GM23338 (cell line): Measurements from ENCODE around the gene IL12A. TPM values are rescaled to one million over a fixed set of nuclear protein-coding genes. Genes with fewer than 3 reads are reported as not detected.

Source experiments
- ATAC-seq: fragments of 200-7000 bp; cut with Tn5 transposase; 3 replicates; pipeline ENCODE4 v1.9.1; 2020
- DNase-seq: peaks from one replicate; pipeline ENCODE4 v3.0.0-alpha.2; 2015; ENCODE audit warnings: low spot score
- H2AFZ ChIP-seq: fragments of 200-600 bp; sonication (generic); 2 replicates; pipeline ENCODE4 v1.8.0; 2016; ENCODE audit warnings: antibody characterized with exemption, mild to moderate bottlenecking, moderate library complexity
- H3F3A ChIP-seq: fragments of 200-600 bp; sonication (generic); replicated peaks from 2 replicates; pipeline ENCODE4 v1.8.0; 2017; ENCODE audit warnings: antibody characterized with exemption, mixed run types, low read depth
- H3K27ac ChIP-seq: fragments of 200-600 bp; sonication (generic); 2 replicates; pipeline ENCODE4 v1.6.1; 2016; ENCODE audit warnings: low read depth
- H3K27me3 ChIP-seq: fragments of 200-600 bp; sonication (generic); 2 replicates; pipeline ENCODE4 v1.8.0; 2016; ENCODE audit warnings: mild to moderate bottlenecking, mixed run types, moderate library complexity; ENCODE audit not compliant: insufficient read depth
- H3K36me3 ChIP-seq: fragments of 200-600 bp; sonication (generic); 2 replicates; pipeline ENCODE4 v1.8.0; 2016; ENCODE audit warnings: mild to moderate bottlenecking; ENCODE audit not compliant: insufficient read depth
- H3K4me1 ChIP-seq: fragments of 200-600 bp; sonication (generic); 2 replicates; pipeline ENCODE4 v1.8.0; 2016; ENCODE audit warnings: mild to moderate bottlenecking, moderate library complexity; ENCODE audit not compliant: insufficient read depth
- H3K4me2 ChIP-seq: fragments of 200-600 bp; sonication (generic); 2 replicates; pipeline ENCODE4 v1.7.1; 2017; ENCODE audit warnings: mixed run types
- H3K4me3 ChIP-seq: fragments of 200-600 bp; sonication (generic); 2 replicates; pipeline ENCODE4 v1.6.1; 2016; ENCODE audit warnings: mixed run types
- H3K79me2 ChIP-seq: fragments of 200-600 bp; sonication (generic); replicated peaks from 2 replicates; pipeline ENCODE4 v1.8.0; 2017; ENCODE audit warnings: mild to moderate bottlenecking; ENCODE audit not compliant: insufficient read depth
- H3K9me2 ChIP-seq: fragments of 200-600 bp; sonication (generic); 2 replicates; pipeline ENCODE4 v1.8.0; 2017; ENCODE audit not compliant: insufficient read depth
- H4K20me1 ChIP-seq: fragments of 200-600 bp; sonication (generic); replicated peaks from 2 replicates; pipeline ENCODE4 v1.8.0; 2017; ENCODE audit warnings: mild to moderate bottlenecking; ENCODE audit not compliant: insufficient read depth
- H3K27ac Mint-ChIP-seq: 2 replicates; pipeline ENCODE4 v1.8.0; 2020; ENCODE audit warnings: inconsistent platforms, mild to moderate bottlenecking, moderate library complexity, mixed read lengths
- H3K27me3 Mint-ChIP-seq: 3 replicates; pipeline ENCODE4 v1.8.0; 2022; ENCODE audit warnings: low read depth, mild to moderate bottlenecking, moderate library complexity, mixed read lengths, inconsistent platforms; ENCODE audit not compliant: insufficient read depth, poor library complexity
- H3K36me3 Mint-ChIP-seq: 3 replicates; pipeline ENCODE4 v1.8.0; 2021; ENCODE audit warnings: low read depth, mild to moderate bottlenecking, inconsistent platforms, moderate library complexity, mixed read lengths
- H3K4me1 Mint-ChIP-seq: 3 replicates; pipeline ENCODE4 v1.8.0; 2020; ENCODE audit warnings: mild to moderate bottlenecking, inconsistent platforms, mixed read lengths
- H3K4me3 Mint-ChIP-seq: 3 replicates; pipeline ENCODE4 v1.8.0; 2021; ENCODE audit warnings: moderate library complexity, mild to moderate bottlenecking, inconsistent platforms, mixed read lengths
- H3K9me3 Mint-ChIP-seq: 3 replicates; pipeline ENCODE4 v1.8.0; 2020; ENCODE audit warnings: moderate library complexity, mild to moderate bottlenecking, inconsistent platforms, mixed read lengths
- EZH2 ChIP-seq: fragments of 200-600 bp; sonication (generic); IDR thresholded peaks from one replicate; pipeline ENCODE4 v1.8.0; 2017; ENCODE audit warnings: antibody characterized with exemption, mild to moderate bottlenecking, low read depth; ENCODE audit not compliant: unreplicated experiment
- EZH2phosphoT487 ChIP-seq: fragments of 200-600 bp; sonication (generic); IDR thresholded peaks from one replicate; pipeline ENCODE4 v1.8.1; 2018; ENCODE audit warnings: antibody characterized with exemption; ENCODE audit not compliant: unreplicated experiment
- JUNB ChIP-seq: IDR thresholded peaks from one replicate; pipeline ENCODE4 v1.6.1; 2016; ENCODE audit warnings: antibody characterized with exemption; ENCODE audit not compliant: unreplicated experiment
- REST ChIP-seq: IDR thresholded peaks from one replicate; pipeline ENCODE4 v1.6.1; 2018; ENCODE audit warnings: antibody characterized with exemption; ENCODE audit not compliant: unreplicated experiment
- ZNF114 ChIP-seq: fragments of 250-450 bp; sonication (Bioruptor Pico); IDR thresholded peaks from 2 replicates; pipeline ENCODE4 v1.5.0; 2020; ENCODE audit warnings: mild to moderate bottlenecking, moderate library complexity
- ZNF331 ChIP-seq: fragments of 250-450 bp; sonication (Bioruptor Pico); IDR thresholded peaks from 2 replicates; pipeline ENCODE4 v1.5.0; 2020; ENCODE audit warnings: low read depth, mild to moderate bottlenecking, moderate library complexity
- polyA plus RNA-seq: library from polyadenylated mRNA; unstranded; fragments of >200 nt; fragmentation: Nextera tagmentation; extraction: Ambion mirVana; gene quantifications from 2 replicates; pipeline ENCODE4 v1.2.1, GENCODE V29; 2016
- total RNA-seq: library from RNA; depleted of rRNA; stranded (reverse); fragments of >200 nt; shearing (Covaris generic); gene quantifications from 2 replicates; pipeline ENCODE4 v1.2.3, GENCODE V29; 2014

The IL12A gene
- total and polyA plus RNA-seq, 2 experiments from 2014 or later: 0.69 to 1.3 TPM

GRCh38 chr3:159964166-159964973, 24.3 kb upstream of the IL12A start:
- TF ChIP-seq ZNF331 (CRISPR knock-in tag) (no peak), ZNF114 (no peak), REST (no peak), JUNB (no peak)
- H3K4me2 ChIP-seq: no peak overlapping the region
- no peaks in the 10 kb centered on the region for H3K36me3 Mint-ChIP-seq
- DNase-seq: no peak
- 0 out of 3 replicates have a peak, but pooled peaks cover 2% of the 10 kb centered on the region for H3K4me1 Mint-ChIP-seq
- H3K27ac ChIP-seq: no peak overlapping the region
- H3K27me3 Mint-ChIP-seq: no peaks in the 10 kb centered on the region
- H3K36me3 ChIP-seq: no peaks in the 10 kb centered on the region
- no peaks in the 10 kb centered on the region for H3K9me3 Mint-ChIP-seq
- H3K79me2 ChIP-seq: no peaks in the 10 kb centered on the region
- no peaks in the 10 kb centered on the region for H3F3A ChIP-seq
- no peak overlapping the region for H3K4me3 ChIP-seq
- no peaks in the 10 kb centered on the region for H3K4me1 ChIP-seq
- H3K9me2 ChIP-seq: no peaks in the 10 kb centered on the region
- H3K27ac Mint-ChIP-seq: no peak overlapping the region
- no peak for ATAC-seq
- no peak overlapping the region for H3K4me3 Mint-ChIP-seq
- no peaks in the 10 kb centered on the region for H4K20me1 ChIP-seq
- no peak overlapping the region for H2AFZ ChIP-seq
- H3K27me3 ChIP-seq: no peaks in the 10 kb centered on the region

GRCh38 chr3:159971311-159971710, 17.3 kb upstream of the IL12A start:
- Histone ChIP-seq H3K79me2 (no peaks in the 10 kb centered on the region), H3K36me3 (no peaks in the 10 kb centered on the region), H3K4me2 (no peak overlapping the region), H3K27me3 (no peaks in the 10 kb centered on the region), H3K4me3 (no peak overlapping the region), H3K4me1 (no peaks in the 10 kb centered on the region), H3F3A (no peaks in the 10 kb centered on the region), H3K27ac (no peak overlapping the region), H2AFZ (peak overlapping the region; percentile 6; the same call in 1 of the 2 replicates), H4K20me1 (no peaks in the 10 kb centered on the region), H3K9me2 (no peaks in the 10 kb centered on the region)
- ATAC-seq (peak; percentile 31; the same call in 1 of the 3 replicates), DNase-seq (no peak)
- TF ChIP-seq REST (peak; percentile 28), EZH2 (no peak), EZH2phosphoT487 (no peak)
- no peaks in the 10 kb centered on the region for H3K36me3 Mint-ChIP-seq
- H3K27ac Mint-ChIP-seq: no peak overlapping the region
- H3K27me3 Mint-ChIP-seq: no peaks in the 10 kb centered on the region
- no peaks in the 10 kb centered on the region for H3K9me3 Mint-ChIP-seq
- no peaks in the 10 kb centered on the region for H3K4me1 Mint-ChIP-seq
- H3K4me3 Mint-ChIP-seq: no peak overlapping the region
